ENCODE data around the gene B3GNT4. TPM values are rescaled to one million over a fixed set of nuclear protein-coding genes. Genes with fewer than 3 reads are reported as not detected.
"Not testable (repeated sequence)": the region's sequence is repeated elsewhere in the genome, so short reads cannot be mapped to it uniquely, and the experiment has no call there.

B3GNT4 gene
- total RNA-seq, 2 donors from 2014 or later, result 1.6 to 1.8 TPM

- peak; percentile 61 for TF ChIP-seq CTCF (conservative IDR thresholded peaks at IDR 0.05)
- Histone ChIP-seq H3K27ac (ENCODE audit: low read depth, low read length) (no peak overlapping the region), H3K4me1 (ENCODE audit: control insufficient read depth, insufficient read depth, low read length) (no peaks in the 10 kb centered on the region), H3K27me3 (ENCODE audit: control insufficient read depth, insufficient read depth, low read length, poor library complexity, severe bottlenecking) (peaks cover 17% of the 10 kb centered on the region), H3K36me3 (ENCODE audit: control insufficient read depth, insufficient read depth, low read length) (no peaks in the 10 kb centered on the region), H3K9me3 (ENCODE audit: control insufficient read depth, low read length) (no peaks in the 10 kb centered on the region), H3K9ac (ENCODE audit: extremely low read depth, low read length, poor library complexity, severe bottlenecking) (no peak overlapping the region), H3K4me3 (ENCODE audit: low read length) (no peak overlapping the region)
- Mint-ChIP-seq H3K36me3 (ENCODE audit: low read depth) (no peaks in the 10 kb centered on the region), H3K4me3 (no peak overlapping the region), H3K9me3 (no peaks in the 10 kb centered on the region), H3K27ac (no peak overlapping the region), H3K27me3 (ENCODE audit: insufficient read depth) (peaks cover 50% of the 10 kb centered on the region), H3K4me1 (peaks cover 5% of the 10 kb centered on the region)
- WGBS, 2 experiments (ENCODE audit: insufficient coverage in 1 of 2, insufficient read length in 1 of 2), result 88 to 91% methylated on average over 8 to 24 of the region's 24 CpGs
- DNase-seq, result peak; percentile 77
Measured at GRCh38 chr12:122200541-122201175, 2.9 kb upstream of the B3GNT4 start.

- TF ChIP-seq CTCF (conservative IDR thresholded peaks at IDR 0.05), result no peak
- H3K9me3 Mint-ChIP-seq, result no peaks in the 10 kb centered on the region
- peaks cover 54% of the 10 kb centered on the region for H3K27me3 Mint-ChIP-seq (ENCODE audit: insufficient read depth)
- Histone ChIP-seq H3K9ac (ENCODE audit: extremely low read depth, low read length, poor library complexity, severe bottlenecking) (no peak overlapping the region), H3K4me3 (ENCODE audit: low read length) (no peak overlapping the region), H3K9me3 (ENCODE audit: control insufficient read depth, low read length) (no peaks in the 10 kb centered on the region), H3K27ac (ENCODE audit: low read depth, low read length) (no peak overlapping the region), H3K27me3 (ENCODE audit: control insufficient read depth, insufficient read depth, low read length, poor library complexity, severe bottlenecking) (peaks cover 17% of the 10 kb centered on the region), H3K4me1 (ENCODE audit: control insufficient read depth, insufficient read depth, low read length) (no peaks in the 10 kb centered on the region), H3K36me3 (ENCODE audit: control insufficient read depth, insufficient read depth, low read length) (no peaks in the 10 kb centered on the region)
- H3K27ac Mint-ChIP-seq, result no peak overlapping the region
- H3K4me3 Mint-ChIP-seq, result no peak overlapping the region
- WGBS, 2 experiments (ENCODE audit: insufficient coverage in 1 of 2, insufficient read length in 1 of 2), result 91 to 100% methylated on average over 3 to 5 of the region's 5 CpGs
- peak; percentile 48 for DNase-seq
- H3K4me1 Mint-ChIP-seq, result peaks cover 5% of the 10 kb centered on the region
- no peaks in the 10 kb centered on the region for H3K36me3 Mint-ChIP-seq (ENCODE audit: low read depth)
Measured at GRCh38 chr12:122201381-122201780, 2.1 kb upstream of the B3GNT4 start.

- peak; percentile 20 for DNase-seq
- no peaks in the 10 kb centered on the region for H3K9me3 ChIP-seq (ENCODE audit: control insufficient read depth, low read length)
Measured at GRCh38 chr12:122202017-122202416, 1.5 kb upstream of the B3GNT4 start.

GRCh38 chr12:122202811-122203210, 698 bp upstream of the B3GNT4 start:
- not testable (repeated sequence) for H3K4me1 Mint-ChIP-seq; H3K36me3 Mint-ChIP-seq (ENCODE audit: low read depth); DNase-seq; H3K27ac ChIP-seq (ENCODE audit: low read depth, low read length); H3K27ac Mint-ChIP-seq; H3K4me1 ChIP-seq (ENCODE audit: control insufficient read depth, insufficient read depth, low read length); H3K9me3 Mint-ChIP-seq; H3K9me3 ChIP-seq (ENCODE audit: control insufficient read depth, low read length); H3K9ac ChIP-seq (ENCODE audit: extremely low read depth, low read length, poor library complexity, severe bottlenecking)
- Histone ChIP-seq H3K27me3 (ENCODE audit: control insufficient read depth, insufficient read depth, low read length, poor library complexity, severe bottlenecking) (peaks cover 17% of the 10 kb centered on the region), H3K36me3 (ENCODE audit: control insufficient read depth, insufficient read depth, low read length) (peaks cover 12% of the 10 kb centered on the region), H3K4me3 (ENCODE audit: low read length) (peak overlapping the region; percentile 75)
- peak overlapping the region; percentile 58 for H3K4me3 Mint-ChIP-seq
- 86 to 88% methylated on average over 13 to 18 of the region's 19 CpGs for WGBS, 2 experiments (ENCODE audit: insufficient coverage in 1 of 2, insufficient read length in 1 of 2)
- H3K27me3 Mint-ChIP-seq (ENCODE audit: insufficient read depth), result peaks cover 60% of the 10 kb centered on the region

More at GRCh38 chr12:122202017-122202416, 1.5 kb upstream of the B3GNT4 start:
- Mint-ChIP-seq H3K9me3 (no peaks in the 10 kb centered on the region), H3K36me3 (ENCODE audit: low read depth) (no peaks in the 10 kb centered on the region), H3K4me1 (peaks cover 5% of the 10 kb centered on the region), H3K27ac (no peak overlapping the region), H3K4me3 (no peak overlapping the region), H3K27me3 (ENCODE audit: insufficient read depth) (peaks cover 58% of the 10 kb centered on the region)
- Histone ChIP-seq H3K27me3 (ENCODE audit: control insufficient read depth, insufficient read depth, low read length, poor library complexity, severe bottlenecking) (peaks cover 17% of the 10 kb centered on the region), H3K4me3 (ENCODE audit: low read length) (no peak overlapping the region), H3K4me1 (ENCODE audit: control insufficient read depth, insufficient read depth, low read length) (no peaks in the 10 kb centered on the region), H3K9ac (ENCODE audit: extremely low read depth, low read length, poor library complexity, severe bottlenecking) (no peak overlapping the region), H3K27ac (ENCODE audit: low read depth, low read length) (no peak overlapping the region), H3K36me3 (ENCODE audit: control insufficient read depth, insufficient read depth, low read length) (peaks cover 4% of the 10 kb centered on the region)
- no peak for TF ChIP-seq CTCF (conservative IDR thresholded peaks at IDR 0.05)
- 89 to 96% methylated on average over 5 to 6 of the region's 6 CpGs for WGBS, 2 experiments (ENCODE audit: insufficient coverage in 1 of 2, insufficient read length in 1 of 2)
